H9 (cell line): ENCODE data around the gene TRAK1. TPM values are rescaled to one million over a fixed set of nuclear protein-coding genes. Genes with fewer than 3 reads are reported as not detected.

Experiments used
- DNase-seq: peaks from one replicate; pipeline ENCODE4 v3.0.0-alpha.2; 2017
- H2AFZ ChIP-seq: one replicate; pipeline ENCODE4 v1.6.1; 2013; ENCODE audit warnings: mild to moderate bottlenecking, low read length, control low read depth, moderate library complexity
- H2AK5ac ChIP-seq: 2 replicates; pipeline ENCODE4 v1.6.1; 2013; ENCODE audit warnings: low read length, control low read depth, mixed read lengths; ENCODE audit not compliant: insufficient read length
- H2BK120ac ChIP-seq: one replicate; pipeline ENCODE4 v1.6.1; 2013; ENCODE audit warnings: low read depth, mild to moderate bottlenecking, low read length, control low read depth, inconsistent platforms; ENCODE audit not compliant: poor library complexity, severe bottlenecking
- H2BK12ac ChIP-seq: 2 replicates; pipeline ENCODE4 v1.6.1; 2013; ENCODE audit warnings: low read length, control low read depth, mixed read lengths, low read depth; ENCODE audit not compliant: insufficient read length
- H2BK15ac ChIP-seq: 2 replicates; pipeline ENCODE4 v1.6.1; 2013; ENCODE audit warnings: low read depth, low read length, control low read depth
- H2BK20ac ChIP-seq: one replicate; pipeline ENCODE4 v1.6.1; 2013; ENCODE audit warnings: low read depth, mild to moderate bottlenecking, low read length, control low read depth, inconsistent platforms; ENCODE audit not compliant: poor library complexity, severe bottlenecking
- H2BK5ac ChIP-seq: 2 replicates; pipeline ENCODE4 v1.6.1; 2013; ENCODE audit warnings: low read length, control low read depth, mixed read lengths; ENCODE audit not compliant: insufficient read length
- H3K14ac ChIP-seq: 2 replicates; pipeline ENCODE4 v1.6.1; 2013; ENCODE audit warnings: low read length, control low read depth; ENCODE audit not compliant: insufficient read depth
- H3K18ac ChIP-seq: 2 replicates; pipeline ENCODE4 v1.6.1; 2013; ENCODE audit warnings: low read depth, mild to moderate bottlenecking, mixed read lengths, low read length, control low read depth; ENCODE audit not compliant: insufficient read length
- H3K23ac ChIP-seq: 2 replicates; pipeline ENCODE4 v1.6.1; 2013; ENCODE audit warnings: low read length, control low read depth, mixed read lengths, low read depth; ENCODE audit not compliant: insufficient read length
- H3K23me2 ChIP-seq: 2 replicates; pipeline ENCODE4 v1.6.1; 2013; ENCODE audit warnings: low read depth, mild to moderate bottlenecking, mixed read lengths, low read length, control low read depth; ENCODE audit not compliant: insufficient read length, poor library complexity, severe bottlenecking
- H3K27ac ChIP-seq: 2 replicates; pipeline ENCODE4 v1.5.1; 2013; ENCODE audit warnings: low read length, control low read depth, mixed read lengths, low read depth; ENCODE audit not compliant: insufficient read length
- H3K27me3 ChIP-seq: 2 replicates; pipeline ENCODE4 v1.6.1; 2013; ENCODE audit warnings: low read length, control low read depth, inconsistent platforms; ENCODE audit not compliant: insufficient read depth
- H3K4ac ChIP-seq: 2 replicates; pipeline ENCODE4 v1.6.1; 2013; ENCODE audit warnings: low read depth, mild to moderate bottlenecking, control low read depth, inconsistent platforms, low read length, moderate library complexity
- H3K4me1 ChIP-seq: 2 replicates; pipeline ENCODE4 v1.6.1; 2013; ENCODE audit warnings: low read length, control low read depth, inconsistent platforms; ENCODE audit not compliant: insufficient read depth
- H3K4me2 ChIP-seq: 2 replicates; pipeline ENCODE4 v1.6.1; 2013; ENCODE audit warnings: low read length, control low read depth, mixed read lengths; ENCODE audit not compliant: insufficient read length, insufficient read depth
- H3K56ac ChIP-seq: 2 replicates; pipeline ENCODE4 v1.6.1; 2013; ENCODE audit warnings: low read depth, mild to moderate bottlenecking, mixed read lengths, low read length, control low read depth; ENCODE audit not compliant: insufficient read length
- H3K79me1 ChIP-seq: 2 replicates; pipeline ENCODE4 v1.6.1; 2013; ENCODE audit warnings: low read depth, mild to moderate bottlenecking, moderate library complexity, low read length, control low read depth, inconsistent platforms; ENCODE audit not compliant: insufficient read depth, poor library complexity, severe bottlenecking
- H3K79me2 ChIP-seq: 2 replicates; pipeline ENCODE4 v1.6.1; 2013; ENCODE audit warnings: low read length, control low read depth, inconsistent platforms; ENCODE audit not compliant: insufficient read depth
- H3K9ac ChIP-seq: 2 replicates; pipeline ENCODE4 v1.6.1; 2013; ENCODE audit warnings: low read length, control low read depth, mixed read lengths; ENCODE audit not compliant: insufficient read length; ENCODE audit errors: extremely low read depth
- H3K9me3 ChIP-seq: one replicate; pipeline ENCODE4 v1.6.1; 2013; ENCODE audit warnings: low read depth, low read length, inconsistent platforms; ENCODE audit not compliant: control insufficient read depth
- H3T11ph ChIP-seq: one replicate; pipeline ENCODE4 v1.6.1; 2013; ENCODE audit warnings: mild to moderate bottlenecking, low read length, control low read depth, inconsistent platforms
- H4K20me1 ChIP-seq: one replicate; pipeline ENCODE4 v1.6.1; 2013; ENCODE audit not compliant: control insufficient read depth, insufficient read length, insufficient read depth
- H4K5ac ChIP-seq: 2 replicates; pipeline ENCODE4 v1.6.1; 2013; ENCODE audit warnings: low read depth, mild to moderate bottlenecking, mixed read lengths, low read length, control low read depth; ENCODE audit not compliant: insufficient read length
- H4K8ac ChIP-seq: replicated peaks from 2 replicates; pipeline ENCODE4 v1.6.1; 2013; ENCODE audit warnings: low read length, control low read depth, mixed read lengths, low read depth; ENCODE audit not compliant: insufficient read length
- H4K91ac ChIP-seq: 2 replicates; pipeline ENCODE4 v1.6.1; 2013; ENCODE audit warnings: low read depth, mild to moderate bottlenecking, moderate library complexity, mixed read lengths, low read length, control low read depth; ENCODE audit not compliant: insufficient read length
- H3K27ac Mint-ChIP-seq, 3 experiments: 2 replicates in 2 of 3; 3 replicates in 1 of 3; pipeline ENCODE4 v1.8.0; 2020 to 2021; ENCODE audit warnings: mixed read lengths in 3 of 3, mild to moderate bottlenecking in 1 of 3, moderate library complexity in 1 of 3
- H3K27me3 Mint-ChIP-seq: 2 replicates; pipeline ENCODE4 v1.8.0; 2021; ENCODE audit warnings: low read depth, mild to moderate bottlenecking, moderate library complexity, mixed read lengths
- H3K36me3 Mint-ChIP-seq, 3 experiments: 2 replicates in 2 of 3; 3 replicates in 1 of 3; pipeline ENCODE4 v1.8.0; 2020 to 2021; ENCODE audit warnings: low read depth in 3 of 3, mixed read lengths in 3 of 3; ENCODE audit not compliant: insufficient read depth in 1 of 3
- H3K4me1 Mint-ChIP-seq, 2 experiments: 2 replicates each; pipeline ENCODE4 v1.8.0; 2020; ENCODE audit warnings: mixed read lengths in 2 of 2
- H3K4me3 Mint-ChIP-seq, 2 experiments: 2 replicates in 1 of 2; 3 replicates in 1 of 2; pipeline ENCODE4 v1.8.0; 2020 to 2021; ENCODE audit warnings: mild to moderate bottlenecking in 2 of 2, mixed read lengths in 2 of 2, moderate library complexity in 1 of 2
- H3K9me3 Mint-ChIP-seq, 2 experiments: 2 replicates in 1 of 2; 3 replicates in 1 of 2; pipeline ENCODE4 v1.8.0; 2020; ENCODE audit warnings: mild to moderate bottlenecking in 2 of 2, mixed read lengths in 2 of 2, moderate library complexity in 1 of 2
- WGBS: extraction: QIAGEN DNeasy Blood & Tissue Kit; methylation state at CpG from one replicate; pipeline ENCODE4 v1.1.7; 2013; ENCODE audit warnings: missing lambda C conversion rate, low lambda C conversion rate, mixed read lengths; ENCODE audit not compliant: insufficient read length; ENCODE audit errors: extremely low coverage; 5-methylcytosine and 5-hydroxymethylcytosine counted together
- total RNA-seq: library from RNA; stranded (reverse); gene quantifications from 2 replicates; pipeline ENCODE4 v1.2.1, GENCODE V29; 2021
- TF ChIP-seq, protein P1 (sequence below): fragments of 200-600 bp; sonication (generic); conservative IDR thresholded peaks from 3 replicates; pipeline ENCODE4 v1.8.0; 2021; ENCODE audit warnings: antibody characterized with exemption, mild to moderate bottlenecking

TRAK1 gene
- total RNA-seq, 1 experiment from 2014 or later, result 34.2 TPM

DNA sequence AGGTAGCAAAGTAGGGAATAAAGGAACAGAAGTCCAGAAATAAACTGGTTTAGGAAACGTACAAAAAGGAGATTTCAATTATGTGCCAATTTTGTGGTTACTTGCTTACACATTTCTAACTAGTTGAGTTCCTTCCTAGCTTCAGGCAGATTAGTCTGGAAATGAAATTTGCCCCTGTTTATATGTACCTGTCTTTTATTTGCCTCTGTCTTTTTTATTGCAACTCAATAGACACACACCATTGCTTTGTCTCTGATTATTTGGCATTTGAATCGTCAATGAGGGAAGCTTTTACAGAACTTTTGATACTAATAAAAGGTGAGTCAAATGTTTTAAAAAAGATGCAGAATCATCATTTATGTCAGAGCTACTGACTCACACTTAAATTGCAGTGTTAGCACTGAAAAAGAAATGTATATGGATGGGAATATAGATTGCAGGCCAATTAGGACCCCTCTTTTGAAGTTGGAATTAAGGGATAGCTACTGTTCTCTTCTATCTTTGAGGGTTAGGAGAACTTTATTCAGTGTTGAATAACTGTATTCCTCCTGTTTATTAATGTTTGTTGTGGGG is 60.5 kb downstream of the TRAK1 start:
- H3K9ac ChIP-seq, result no peak overlapping the region
- Mint-ChIP-seq H3K4me1 (peaks cover 14 to 17% of the 10 kb centered on the region in 2 experiments), H3K9me3 (no peaks in the 10 kb centered on the region), H3K4me3 (no peak overlapping the region), H3K27ac (no peak overlapping the region), H3K36me3 (no peaks in the 10 kb centered on the region), H3K27me3 (no peaks in the 10 kb centered on the region)
- H3K4me1 ChIP-seq, result no peaks in the 10 kb centered on the region
- no peak for DNase-seq
- H2BK120ac ChIP-seq, result no peak overlapping the region
- TF ChIP-seq, protein P1, sequence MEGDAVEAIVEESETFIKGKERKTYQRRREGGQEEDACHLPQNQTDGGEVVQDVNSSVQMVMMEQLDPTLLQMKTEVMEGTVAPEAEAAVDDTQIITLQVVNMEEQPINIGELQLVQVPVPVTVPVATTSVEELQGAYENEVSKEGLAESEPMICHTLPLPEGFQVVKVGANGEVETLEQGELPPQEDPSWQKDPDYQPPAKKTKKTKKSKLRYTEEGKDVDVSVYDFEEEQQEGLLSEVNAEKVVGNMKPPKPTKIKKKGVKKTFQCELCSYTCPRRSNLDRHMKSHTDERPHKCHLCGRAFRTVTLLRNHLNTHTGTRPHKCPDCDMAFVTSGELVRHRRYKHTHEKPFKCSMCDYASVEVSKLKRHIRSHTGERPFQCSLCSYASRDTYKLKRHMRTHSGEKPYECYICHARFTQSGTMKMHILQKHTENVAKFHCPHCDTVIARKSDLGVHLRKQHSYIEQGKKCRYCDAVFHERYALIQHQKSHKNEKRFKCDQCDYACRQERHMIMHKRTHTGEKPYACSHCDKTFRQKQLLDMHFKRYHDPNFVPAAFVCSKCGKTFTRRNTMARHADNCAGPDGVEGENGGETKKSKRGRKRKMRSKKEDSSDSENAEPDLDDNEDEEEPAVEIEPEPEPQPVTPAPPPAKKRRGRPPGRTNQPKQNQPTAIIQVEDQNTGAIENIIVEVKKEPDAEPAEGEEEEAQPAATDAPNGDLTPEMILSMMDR, result no peak
- H2AK5ac ChIP-seq, result no peak overlapping the region
- H3K23ac ChIP-seq, result no peak overlapping the region
- H3T11ph ChIP-seq, result no peak overlapping the region
- no peak overlapping the region for H3K14ac ChIP-seq
- no peak overlapping the region for H3K18ac ChIP-seq
- no peaks in the 10 kb centered on the region for H3K27me3 ChIP-seq
- no peak overlapping the region for H2BK15ac ChIP-seq
- H2AFZ ChIP-seq, result no peak overlapping the region
- H3K4me2 ChIP-seq, result no peak overlapping the region
- H3K4ac ChIP-seq, result no peak overlapping the region
- peaks cover 3% of the 10 kb centered on the region for H4K20me1 ChIP-seq
- H3K79me2 ChIP-seq, result peaks cover 2% of the 10 kb centered on the region; the same call in 1 of the 2 replicates
- no peak overlapping the region for H4K5ac ChIP-seq
- no peaks in the 10 kb centered on the region for H3K9me3 ChIP-seq
- H4K8ac ChIP-seq, result no peak overlapping the region
- no peak overlapping the region for H3K56ac ChIP-seq
- H2BK5ac ChIP-seq, result no peak overlapping the region
- no peak overlapping the region for H2BK12ac ChIP-seq
- H4K91ac ChIP-seq, result no peak overlapping the region
- H2BK20ac ChIP-seq, result no peak overlapping the region
- no CpG with 5 or more reads among the region's 2 CpGs for WGBS
- H3K79me1 ChIP-seq, result peaks cover 2% of the 10 kb centered on the region
- H3K27ac ChIP-seq, result no peak overlapping the region
- no peaks in the 10 kb centered on the region for H3K23me2 ChIP-seq
